ENCODE results near the gene SPOP.
"Not testable (repeated sequence)": the region's sequence is repeated elsewhere in the genome, so short reads cannot be mapped to it uniquely, and the experiment has no call there.

SPOP gene

DNA sequence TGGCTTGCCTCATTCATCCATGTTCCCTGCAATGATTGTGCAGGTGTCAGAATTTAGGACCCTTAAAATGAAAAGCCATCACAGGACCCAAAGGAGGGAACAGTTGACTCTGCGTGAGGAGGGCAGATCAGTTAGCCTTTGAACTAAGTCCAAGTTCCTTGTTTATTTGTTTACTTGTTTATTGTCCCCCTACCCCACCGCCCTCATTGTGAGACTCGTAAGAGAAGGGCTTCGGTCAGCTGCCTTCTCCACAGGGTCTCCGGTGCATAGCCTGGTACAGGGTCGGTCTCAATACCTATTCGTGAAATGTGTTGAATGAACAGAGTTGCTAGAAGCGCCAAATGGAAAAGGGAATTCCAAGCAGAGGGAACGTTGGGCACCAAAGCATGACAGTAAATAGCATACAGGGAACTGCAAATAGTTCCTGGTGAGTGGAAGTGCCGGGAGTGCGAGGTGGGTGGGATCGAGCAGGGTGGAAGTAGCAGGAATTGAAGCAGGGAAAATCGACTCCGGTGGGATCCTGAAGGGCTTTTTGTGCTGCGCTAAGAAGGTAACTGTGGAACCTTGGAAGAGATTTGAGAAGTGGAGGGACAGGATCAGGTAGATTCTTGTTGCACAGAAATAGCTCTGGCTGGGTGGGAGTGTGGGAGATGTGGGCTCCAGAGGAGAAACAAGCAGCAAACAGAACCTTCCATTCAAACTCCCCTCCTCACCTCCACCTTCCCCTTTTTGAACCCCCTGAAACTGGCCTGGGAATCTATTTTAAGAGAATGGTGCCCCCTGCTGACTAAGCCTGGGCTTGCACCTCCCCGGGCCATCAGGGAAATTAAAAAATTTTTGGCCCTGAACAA lies 17.2 kb upstream of the SPOP start:
- DNase-seq = no peak

DNA sequence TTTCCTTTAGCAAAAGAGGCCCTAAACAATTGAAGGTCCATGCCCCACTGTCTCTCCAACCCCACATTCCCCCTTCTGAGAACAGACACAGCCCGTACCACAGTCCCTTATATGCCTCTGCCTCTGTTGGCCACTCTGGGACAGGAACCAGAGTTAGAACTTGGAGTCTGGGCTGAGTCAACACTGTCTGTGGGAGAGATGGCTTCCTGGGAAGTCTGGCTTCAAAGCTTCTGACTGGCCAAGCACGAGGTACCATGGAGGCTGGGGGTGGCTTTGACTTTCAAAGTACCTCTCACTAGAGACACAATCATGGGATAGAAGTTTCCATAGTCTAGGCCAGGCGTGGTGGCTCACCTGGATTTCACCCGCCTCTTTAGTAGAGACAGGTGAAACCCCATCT lies 14.9 kb upstream of the SPOP start:
- DNase-seq = no peak

DNA sequence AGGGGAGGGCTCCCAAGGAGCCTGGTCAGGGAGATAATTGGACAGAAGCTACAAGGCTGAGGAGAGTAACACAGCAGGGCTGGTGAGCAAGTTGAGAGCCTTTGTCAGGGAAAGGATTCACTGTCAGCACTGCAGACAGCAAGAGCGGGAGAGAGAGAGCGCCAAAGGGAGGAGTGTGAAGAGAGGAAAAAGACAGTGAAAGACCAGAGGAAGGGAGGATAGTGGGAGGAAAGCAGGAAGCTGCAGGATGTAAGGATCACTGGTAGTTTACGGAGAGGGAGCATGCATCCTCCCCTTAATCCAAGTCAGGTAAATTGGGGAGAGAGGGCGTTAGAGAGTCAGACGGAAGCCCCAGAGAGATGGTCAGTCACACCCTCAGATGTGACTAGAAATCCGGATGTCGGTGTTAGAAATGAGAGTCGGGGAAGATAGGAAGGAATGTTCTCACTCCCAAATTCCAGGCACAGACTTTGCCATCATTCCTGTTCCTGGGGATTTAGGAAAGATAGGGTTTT lies 13.8 kb upstream of the SPOP start:
- DNase-seq = no peak

DNA sequence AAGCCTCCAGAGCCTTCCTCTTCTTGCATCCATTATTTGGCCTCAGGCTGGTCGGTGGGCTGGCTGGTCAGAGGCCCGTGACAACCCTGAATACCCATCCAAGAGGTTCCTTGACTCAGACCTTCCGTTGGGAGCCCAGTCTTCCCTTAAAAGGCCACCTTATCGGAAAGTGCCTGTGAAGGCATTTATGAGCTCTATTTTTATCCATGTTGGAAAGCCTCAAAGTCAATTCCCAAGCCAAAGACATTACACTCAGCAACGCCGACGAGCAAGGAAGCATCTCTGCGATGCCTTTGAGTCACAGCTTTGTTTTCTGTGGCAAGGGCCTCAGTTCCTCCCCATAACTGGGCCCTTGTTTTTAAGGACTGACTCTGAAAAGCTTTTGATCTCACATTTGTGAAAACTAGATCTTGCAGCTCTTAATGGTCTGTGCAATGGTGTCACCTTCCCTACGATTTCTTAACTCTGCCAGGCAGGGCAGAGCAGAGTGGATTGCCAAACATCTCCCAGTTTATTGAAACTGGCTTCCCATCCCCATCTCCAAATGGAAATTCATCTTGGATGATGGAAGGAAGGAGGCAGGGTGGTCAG lies 13.3 kb upstream of the SPOP start:
- no peak for DNase-seq

DNA sequence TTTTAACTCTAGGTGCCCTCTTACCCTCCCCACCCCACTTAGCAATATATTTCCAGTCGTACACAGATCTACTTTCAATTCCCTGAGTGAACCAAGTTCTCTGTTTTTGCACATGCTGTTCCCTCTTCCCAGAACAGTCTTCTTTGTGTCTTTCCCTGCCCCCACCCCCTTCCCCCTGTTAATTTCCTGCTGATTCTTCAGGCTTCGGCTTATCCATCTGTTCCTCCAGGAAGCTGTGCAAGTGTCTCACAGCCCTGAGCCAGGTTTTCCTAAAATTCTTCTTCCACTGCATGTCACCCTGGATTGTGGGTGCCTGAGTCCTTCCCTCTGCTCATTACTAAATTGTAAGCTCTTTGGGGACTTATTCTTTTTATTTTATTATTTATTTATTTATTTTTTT lies 12.4 kb upstream of the SPOP start:
- DNase-seq = no peak

DNA sequence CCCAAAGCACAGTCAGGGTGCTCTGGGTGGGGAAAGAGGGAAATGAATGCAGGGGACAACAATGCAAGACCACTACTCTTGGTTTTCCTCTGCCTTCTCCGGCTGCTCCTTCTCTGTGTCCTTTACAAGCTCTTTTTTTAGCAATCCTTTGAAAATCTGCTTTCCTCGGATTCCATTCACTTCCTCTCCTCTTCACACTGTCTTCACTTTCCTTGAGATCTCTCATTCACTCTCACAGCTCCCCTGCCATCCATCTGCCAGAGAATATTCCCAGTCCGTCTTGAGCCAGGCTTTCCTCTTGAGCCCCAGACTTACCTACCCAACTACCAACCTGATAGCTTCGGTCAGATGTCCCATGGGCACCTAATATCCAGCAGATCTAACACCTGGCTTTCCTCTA lies 11.0 kb upstream of the SPOP start:
- no peak for DNase-seq

DNA sequence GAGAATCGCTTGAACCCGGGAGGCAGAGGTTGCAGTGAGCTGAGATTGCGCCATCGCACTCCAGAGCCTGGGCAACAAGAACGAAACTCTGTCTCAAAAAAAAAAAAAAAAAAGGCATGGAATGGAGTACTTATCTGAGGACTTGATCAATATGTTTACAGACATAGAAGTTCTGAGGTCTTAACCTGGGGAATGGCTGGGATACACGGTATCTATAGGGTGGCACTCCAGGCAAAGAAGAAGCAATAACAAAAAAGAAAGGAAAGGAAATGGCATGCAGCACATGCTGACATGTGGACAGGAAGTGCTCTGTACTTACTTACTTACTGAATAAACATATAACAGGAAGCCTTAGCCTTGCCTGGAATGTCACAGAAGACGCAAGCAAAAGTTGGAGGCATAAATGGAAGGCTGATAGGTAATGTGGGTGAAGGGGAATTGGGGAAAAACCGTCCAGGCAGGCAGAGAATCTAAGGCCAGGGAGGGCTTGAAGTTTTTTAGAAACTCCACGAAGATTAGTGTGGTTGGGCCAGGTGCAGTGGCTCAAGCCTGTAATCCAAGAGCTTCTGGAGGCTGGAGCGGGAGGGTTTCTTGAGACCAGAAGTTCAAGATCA lies 10.1 kb upstream of the SPOP start:
- no peak for DNase-seq

DNA sequence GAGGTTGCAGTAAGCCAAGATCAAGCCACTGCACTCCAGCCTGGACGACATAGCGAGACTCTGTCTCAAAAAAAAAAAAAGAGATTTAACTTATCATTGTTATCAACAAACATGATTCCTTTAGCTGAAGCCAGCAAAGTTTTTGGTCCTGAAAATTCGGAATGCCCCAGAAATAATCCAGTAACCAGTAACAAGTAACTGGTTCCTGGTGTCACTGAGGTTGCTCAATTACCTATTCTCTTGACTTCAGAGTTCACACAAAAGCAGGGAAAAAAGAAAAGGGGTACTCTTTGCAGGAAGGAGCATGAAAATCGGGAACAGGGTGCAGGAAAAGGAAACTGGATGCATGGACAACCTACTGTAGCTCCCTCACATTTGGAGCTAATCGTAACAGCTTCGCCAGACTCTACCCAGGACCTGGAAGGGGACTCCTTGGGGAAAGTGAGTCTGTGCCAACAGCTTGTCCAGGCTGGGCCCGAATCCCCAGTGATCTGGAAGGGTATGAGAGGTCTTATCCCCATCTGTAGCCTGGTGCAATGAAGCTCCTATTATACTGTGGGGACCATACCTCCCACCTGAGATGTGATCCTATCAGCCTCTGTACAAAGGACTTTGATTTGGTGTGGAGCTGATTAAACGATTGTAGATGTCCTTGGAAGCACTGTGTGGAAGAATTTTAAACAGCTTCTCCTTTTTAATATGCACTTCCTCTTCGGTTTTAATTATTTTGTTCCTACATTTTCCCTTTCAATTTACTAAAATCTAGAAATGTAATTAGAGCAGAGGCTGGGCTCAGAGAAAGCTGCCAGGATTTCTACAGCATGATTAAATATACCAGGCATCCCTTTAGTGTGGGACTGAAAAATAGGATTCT lies 3.4 kb upstream of the SPOP start:
- DNase-seq = no peak

DNA sequence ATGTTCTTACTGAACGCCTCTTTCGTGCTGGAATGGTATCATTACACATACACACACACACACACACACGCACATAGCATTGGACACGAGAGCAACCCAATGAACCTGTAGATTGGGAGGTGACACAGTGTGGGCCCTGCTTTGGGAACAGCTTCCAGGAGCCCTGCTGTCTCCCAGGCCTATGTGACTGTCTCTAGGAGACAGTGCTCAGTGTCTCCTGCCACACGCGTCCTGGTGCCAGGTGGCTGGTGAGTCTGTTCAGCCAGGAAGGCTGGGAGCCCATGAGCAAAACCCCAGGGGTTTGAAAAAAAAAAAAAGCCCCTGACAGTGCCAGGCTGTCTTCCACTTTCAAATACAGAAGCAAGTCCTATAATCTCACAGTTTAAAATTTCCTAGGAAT lies 2.4 kb upstream of the SPOP start:
- no peak for DNase-seq

DNA sequence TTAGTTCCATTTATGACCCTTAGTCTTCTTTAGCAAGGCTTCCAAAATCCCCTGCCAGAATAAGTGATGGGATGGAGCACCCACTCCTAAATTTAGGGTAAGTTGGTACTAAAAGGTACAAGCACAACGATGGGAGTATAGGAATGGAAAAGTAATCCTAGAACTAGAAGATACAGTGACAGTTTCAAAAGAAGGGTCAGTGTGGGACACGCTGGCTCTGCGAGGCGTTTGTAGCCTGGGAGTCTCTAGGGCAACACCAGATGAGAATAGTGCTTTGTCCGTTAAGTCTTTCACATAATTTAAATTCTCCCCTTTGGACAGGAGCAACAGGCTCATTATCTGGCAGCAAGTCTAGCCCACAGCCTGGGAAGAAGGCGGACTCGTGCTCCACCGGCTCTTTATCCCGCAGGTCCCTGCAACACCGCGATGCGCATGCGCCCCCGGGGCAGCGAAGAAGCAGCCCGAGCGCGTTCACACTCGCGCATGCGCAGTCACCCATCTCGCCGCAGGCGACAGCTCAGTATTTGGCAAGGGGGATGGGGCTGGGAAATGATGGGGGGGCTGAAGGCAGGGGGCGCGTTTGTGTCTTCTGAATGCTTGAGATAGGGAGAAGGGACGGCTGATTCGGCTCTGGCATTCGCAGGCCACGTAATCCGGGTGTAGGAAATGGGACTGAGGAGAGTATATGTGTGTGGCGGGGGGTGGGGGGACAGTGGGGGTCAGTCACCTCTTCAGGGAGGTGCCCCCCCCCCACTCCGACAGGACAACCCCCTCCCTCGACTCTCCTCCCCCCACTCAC lies 564 bp downstream of the SPOP start:
- DNase-seq = peak; percentile 82

DNA sequence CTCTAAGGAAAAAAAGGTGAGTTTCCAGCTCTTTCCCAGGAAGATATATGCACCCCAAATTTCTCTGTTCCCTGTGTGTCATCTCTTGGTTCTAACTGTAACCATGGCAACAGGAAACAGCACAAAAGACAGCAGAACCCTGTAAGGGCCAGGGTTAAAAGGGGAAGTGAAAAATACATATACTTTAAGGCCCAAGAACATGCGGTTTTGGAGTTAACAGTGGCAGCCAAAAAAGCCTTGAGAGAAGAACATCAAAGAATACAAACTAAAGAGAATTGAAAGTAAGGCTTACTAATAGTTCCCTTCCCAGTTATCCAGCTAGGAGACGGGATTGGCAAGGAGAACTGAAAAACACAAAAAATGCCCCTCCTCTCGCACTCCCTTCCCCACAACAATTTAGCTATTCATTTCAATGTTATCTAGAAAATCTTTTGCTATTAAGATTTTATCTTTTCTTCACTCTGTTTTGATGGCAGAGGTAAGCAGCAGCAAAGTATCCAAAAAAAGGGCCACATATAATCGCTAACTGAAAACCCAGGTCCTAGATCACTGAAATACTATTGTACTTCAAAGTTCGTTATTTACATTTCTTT lies 1.5 kb downstream of the SPOP start:
- no peak for DNase-seq

DNA sequence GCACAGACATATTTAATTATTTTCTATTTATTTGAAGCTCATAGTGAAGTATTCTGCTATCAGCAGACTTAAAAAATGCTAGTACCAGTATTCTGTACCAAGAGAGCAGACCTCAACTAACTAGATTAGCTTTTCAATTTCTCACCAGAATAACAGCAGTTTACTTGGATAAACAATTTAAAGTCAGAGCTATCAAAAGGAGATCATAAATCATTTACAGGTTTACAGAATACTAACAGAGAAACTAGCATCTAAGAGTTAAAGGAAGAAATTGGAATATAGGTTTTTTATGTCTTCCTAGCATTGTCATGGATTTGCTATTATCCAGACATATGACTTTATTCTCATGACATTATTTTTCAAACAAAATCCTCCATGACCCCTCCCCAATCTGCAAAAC lies 3.4 kb downstream of the SPOP start:
- DNase-seq = no peak

DNA sequence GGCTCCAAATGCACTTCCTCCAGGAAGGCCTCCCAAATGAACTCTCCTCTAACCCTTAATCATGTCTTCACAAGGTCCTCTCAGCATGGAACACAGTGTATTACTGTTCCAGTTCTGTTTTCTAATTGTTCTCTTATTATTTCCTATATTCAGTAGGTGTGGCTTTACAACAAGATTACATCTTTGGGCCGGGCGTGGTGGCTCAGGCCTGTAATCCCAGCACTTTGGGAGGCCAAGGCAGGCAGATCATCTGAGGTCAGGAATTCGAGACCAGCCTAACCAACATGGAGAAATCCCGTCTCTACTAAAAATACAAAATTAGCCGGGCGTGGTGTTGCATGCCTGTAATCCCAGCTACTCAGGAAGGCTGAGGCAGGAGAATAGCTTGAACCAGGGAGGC lies 4.2 kb downstream of the SPOP start:
- not testable (repeated sequence) for DNase-seq

DNA sequence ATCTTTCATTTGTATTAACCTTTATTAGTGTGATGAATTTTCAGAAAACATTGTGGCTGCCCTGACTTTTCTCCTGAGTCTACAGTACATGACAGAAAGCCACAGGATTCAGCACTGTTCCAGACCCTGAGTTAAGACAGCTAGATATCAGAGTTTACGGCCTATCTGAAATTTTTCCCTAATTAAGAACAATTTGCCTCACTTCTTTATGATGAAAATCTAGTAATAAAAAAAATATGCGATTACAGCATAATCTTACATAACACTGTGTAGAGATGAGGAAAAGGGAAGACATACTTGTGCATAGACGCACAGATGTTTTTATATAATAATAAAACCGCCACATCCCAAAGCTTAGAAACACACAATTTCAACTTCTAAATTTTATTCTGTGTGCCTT lies 7.3 kb downstream of the SPOP start:
- no peak for DNase-seq

DNA sequence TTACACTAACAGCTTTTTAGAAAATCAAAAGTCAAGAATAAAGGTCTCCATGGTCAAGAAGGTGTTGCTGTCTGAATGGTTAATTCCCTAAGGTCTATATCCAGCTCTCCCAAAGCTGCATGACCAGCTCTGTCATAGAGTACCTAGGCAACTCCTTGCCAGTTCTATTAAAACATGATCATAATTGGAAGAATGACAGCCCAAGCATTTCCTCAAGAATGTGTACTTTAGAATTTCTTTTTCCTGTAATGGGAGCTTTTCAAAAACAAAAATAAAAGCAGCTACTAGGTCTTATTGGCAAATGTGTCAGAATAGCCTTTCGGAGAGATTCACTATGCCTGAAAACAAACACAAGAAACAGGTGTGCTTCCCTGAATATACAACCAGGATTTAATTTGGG lies 7.9 kb downstream of the SPOP start:
- no peak for DNase-seq

DNA sequence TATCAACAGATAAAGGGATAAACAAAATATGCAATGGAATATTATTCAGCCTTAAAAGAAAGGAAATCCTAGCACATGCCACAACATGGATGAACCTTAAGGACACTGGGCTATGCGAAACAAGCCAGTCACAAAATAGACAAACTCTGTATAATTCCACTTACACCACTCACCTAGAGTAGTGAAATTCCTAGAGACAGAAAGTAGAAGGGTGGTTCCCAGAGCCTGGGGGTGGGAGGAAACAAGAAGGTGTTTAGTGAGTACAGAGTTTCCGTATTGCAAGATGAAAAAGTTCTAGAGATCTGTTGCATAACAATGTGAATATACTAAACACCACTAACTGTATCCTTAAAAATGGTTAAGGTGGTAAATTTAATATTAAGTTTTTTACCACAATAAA lies 10.0 kb downstream of the SPOP start:
- no peak for DNase-seq

DNA sequence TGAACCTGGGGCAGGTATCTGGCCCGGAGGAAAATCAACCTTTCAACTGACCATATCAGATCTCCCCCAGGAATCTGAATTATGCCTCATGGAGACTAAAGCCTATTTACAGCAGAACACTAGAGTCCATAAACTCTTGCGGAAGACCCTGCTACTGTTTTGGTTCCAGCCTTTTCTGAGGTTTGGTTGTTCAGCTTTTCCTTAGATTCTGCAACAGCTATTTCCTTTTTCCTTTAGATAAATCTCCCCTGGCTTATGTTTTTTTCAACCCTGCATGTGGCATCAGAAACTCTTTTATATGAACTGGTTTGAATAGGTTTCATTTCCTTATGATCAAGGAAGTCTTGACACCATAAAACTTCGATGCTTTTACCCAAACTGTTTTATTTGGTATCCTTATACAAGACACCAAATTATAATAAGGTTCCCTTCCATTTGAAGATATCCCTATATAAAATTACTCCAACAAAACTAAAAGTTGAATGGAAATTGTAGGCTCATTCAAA lies 13.1 kb downstream of the SPOP start:
- DNase-seq = no peak

DNA sequence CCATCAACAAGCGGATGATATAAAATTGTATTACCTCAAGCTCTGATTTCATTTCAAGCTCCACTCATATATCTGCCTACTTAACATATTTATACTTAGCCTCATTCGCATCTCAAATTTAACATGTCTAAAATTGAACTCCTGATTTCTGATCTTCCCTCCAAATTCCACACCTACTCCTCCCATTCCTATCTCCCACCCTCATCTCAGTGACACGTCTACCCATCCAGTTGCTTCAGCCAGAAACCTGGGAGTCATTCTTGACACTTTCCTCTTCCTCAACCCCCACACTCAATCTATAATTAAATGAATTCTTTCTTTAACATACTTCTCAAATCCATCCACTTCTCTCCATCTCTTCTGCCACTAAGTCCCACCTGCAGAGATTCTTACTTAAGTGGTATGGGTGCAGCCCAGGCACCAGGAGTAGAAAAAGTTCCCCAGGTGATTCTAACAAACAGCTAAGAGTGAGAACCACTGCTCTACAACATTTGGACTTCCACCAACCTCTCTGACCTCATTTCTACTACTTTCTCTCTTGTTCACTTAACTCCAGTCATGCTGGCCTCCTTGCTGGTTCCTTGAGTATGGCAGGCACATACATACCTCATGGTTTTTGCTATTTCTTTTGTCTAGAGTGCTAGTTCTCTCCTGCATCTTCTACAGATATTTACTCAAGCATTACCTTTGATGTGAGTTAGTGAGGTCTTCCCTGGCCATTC lies 18.1 kb downstream of the SPOP start:
- no peak for DNase-seq

DNA sequence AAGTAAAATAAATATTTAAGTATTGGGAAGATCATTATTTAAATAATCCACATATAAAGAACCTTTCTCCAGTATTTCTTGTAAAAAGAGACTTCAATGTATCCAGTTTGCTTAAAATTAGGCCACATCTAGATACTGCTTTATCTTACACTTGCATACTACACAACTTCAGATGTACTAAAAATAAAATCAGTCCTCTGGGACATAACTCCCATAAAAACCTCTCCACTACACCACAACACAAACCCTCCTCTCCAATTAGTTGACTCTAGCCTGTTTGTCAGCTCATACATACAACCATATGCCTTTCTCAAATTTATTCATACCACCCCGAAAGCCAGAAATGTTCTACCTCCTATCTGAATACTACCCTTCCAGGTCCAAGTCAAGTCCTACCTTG lies 21.6 kb downstream of the SPOP start:
- DNase-seq = no peak

DNA sequence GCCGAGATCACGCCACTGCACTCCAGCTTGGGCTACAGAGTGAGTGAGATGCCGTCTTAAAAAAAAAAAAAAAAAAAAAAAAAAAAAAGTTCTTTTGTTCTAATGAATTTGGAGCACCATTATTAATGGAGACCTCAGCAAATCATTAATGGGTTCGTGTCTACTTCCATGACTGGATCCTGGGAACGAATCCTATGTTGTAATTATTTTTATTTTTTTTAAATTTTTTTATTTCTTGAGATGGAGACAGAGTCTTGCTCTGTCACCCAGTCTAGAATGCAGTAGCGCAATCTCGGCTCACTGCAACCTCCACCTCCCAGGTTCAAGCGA lies 30.7 kb downstream of the SPOP start:
- no peak for DNase-seq
